Fibroblast of lung (primary cell): ENCODE measurements around the gene FAM222B. TPM values are rescaled to one million over a fixed set of nuclear protein-coding genes. Genes with fewer than 3 reads are reported as not detected.
A peak's percentile ranks its signal among the peaks of the same experiment; 100 is the strongest.

Source experiments
- DNase-seq, 2 donors: peaks; one replicate each; pipeline versions ENCODE4 v3.0.0 to v3.0.0-alpha.2; 2010; ENCODE audit warnings: low read depth in 2 of 2
- H2AFZ ChIP-seq: 2 replicates; pipeline ENCODE4 v1.5.1; 2012; ENCODE audit warnings: low read length, control low read depth, inconsistent platforms
- H3K27ac ChIP-seq: 2 replicates; pipeline ENCODE4 v1.5.1; 2011; ENCODE audit warnings: low read length, control low read depth; ENCODE audit not compliant: insufficient read depth
- H3K27me3 ChIP-seq: 2 replicates; pipeline ENCODE4 v1.5.1; 2011; ENCODE audit warnings: mild to moderate bottlenecking, low read length; ENCODE audit not compliant: control insufficient read depth, insufficient read depth
- H3K36me3 ChIP-seq: 2 replicates; pipeline ENCODE4 v1.5.1; 2011; ENCODE audit warnings: low read length; ENCODE audit not compliant: control insufficient read depth, insufficient read depth
- H3K4me1 ChIP-seq: 2 replicates; pipeline ENCODE4 v1.5.1; 2011; ENCODE audit warnings: low read length; ENCODE audit not compliant: control insufficient read depth, insufficient read depth; ENCODE audit errors: extremely low read depth
- H3K4me2 ChIP-seq: 2 replicates; pipeline ENCODE4 v1.5.1; 2011; ENCODE audit warnings: low read length, control low read depth; ENCODE audit not compliant: insufficient read depth; ENCODE audit errors: extremely low read depth
- H3K4me3 ChIP-seq, 4 experiments: fragments of 200-600 bp in 1 of 4; sonication (generic) in 1 of 4; replicated peaks in 1 of 4; 2 replicates each; pipeline ENCODE4 v1.5.1; 2011 to 2016; ENCODE audit warnings: low read length in 4 of 4, low read depth in 3 of 4, mild to moderate bottlenecking in 3 of 4, control low read depth in 2 of 4, inconsistent platforms in 1 of 4, mixed read lengths in 1 of 4; ENCODE audit not compliant: insufficient read depth in 1 of 4; ENCODE audit errors: control extremely low read depth in 1 of 4
- H3K79me2 ChIP-seq: 2 replicates; pipeline ENCODE4 v1.5.1; 2012; ENCODE audit warnings: mild to moderate bottlenecking, low read length, inconsistent platforms; ENCODE audit not compliant: control insufficient read depth, insufficient read depth
- H3K9ac ChIP-seq: 2 replicates; pipeline ENCODE4 v1.5.1; 2011; ENCODE audit warnings: mild to moderate bottlenecking, low read length, control low read depth; ENCODE audit not compliant: insufficient read depth
- H3K9me3 ChIP-seq: 2 replicates; pipeline ENCODE4 v1.5.1; 2012; ENCODE audit warnings: low read depth, low read length; ENCODE audit not compliant: control insufficient read depth, insufficient read depth
- H4K20me1 ChIP-seq: 2 replicates; pipeline ENCODE4 v1.5.1; 2011; ENCODE audit warnings: low read length; ENCODE audit not compliant: control insufficient read depth, insufficient read depth; ENCODE audit errors: extremely low read depth
- CTCF ChIP-seq, 2 donors: IDR thresholded peaks in 1 of 2; conservative IDR thresholded peaks in 1 of 2; 1 replicate in 1 of 2; 2 replicates in 1 of 2; pipeline ENCODE4 v1.5.1; 2011 to 2012; ENCODE audit warnings: low read length in 2 of 2, control low read depth in 1 of 2, inconsistent platforms in 1 of 2, low read depth in 1 of 2, mild to moderate bottlenecking in 1 of 2
- EZH2 ChIP-seq: IDR thresholded peaks from 2 replicates; pipeline ENCODE4 v1.5.1; 2012; ENCODE audit warnings: low read length, control low read depth, mild to moderate bottlenecking; ENCODE audit errors: missing control alignments
- polyA plus RNA-seq, 2 donors: library from polyadenylated mRNA; depleted of rRNA in 1 of 2; stranded (reverse) in 1 of 2; unstranded in 1 of 2; fragments of >200 nt; gene quantifications; 2 replicates each; pipeline ENCODE4 v1.2.1, GENCODE V29; 2011 to 2012; ENCODE audit warnings: missing spikeins in 1 of 2
- total RNA-seq: library from RNA; depleted of rRNA; stranded (reverse); fragments of >200 nt; gene quantifications from 2 replicates; pipeline ENCODE4 v1.2.1, GENCODE V29; 2014

Gene FAM222B
- total and polyA plus RNA-seq, 2 donors (not counting 1 experiment from before 2014, with no cell fraction given), result 2.8 to 9.0 TPM

GRCh38 chr17:28812091-28812747 is 30.4 kb downstream of the FAM222B start:
- peak overlapping the region; percentile 89 for H3K9ac ChIP-seq
- peaks cover 17% of the 10 kb centered on the region for H3K4me1 ChIP-seq
- TF ChIP-seq CTCF (conservative IDR thresholded peaks at IDR 0.05 in 1 of 2, IDR thresholded peaks at IDR 0.05 in 1 of 2; ENCODE audit: low read depth in 1 of 2, low read length in 2 of 2) (no peak), EZH2 (no peak)
- no peaks in the 10 kb centered on the region for H4K20me1 ChIP-seq
- peak overlapping the region; percentile 98 for H3K4me2 ChIP-seq
- H3K4me3 ChIP-seq, result peak overlapping the region; percentile 79 to 97 (median 88)
- no peaks in the 10 kb centered on the region for H3K36me3 ChIP-seq
- peaks cover 21% of the 10 kb centered on the region for H3K79me2 ChIP-seq
- H3K27me3 ChIP-seq, result no peaks in the 10 kb centered on the region
- no peaks in the 10 kb centered on the region for H3K9me3 ChIP-seq
- peak overlapping the region; percentile 69 for H2AFZ ChIP-seq
- H3K27ac ChIP-seq, result peak overlapping the region; percentile 98
- peak; percentile 96 to 97 for DNase-seq

- Histone ChIP-seq H3K36me3 (no peaks in the 10 kb centered on the region), H3K4me3 (peak overlapping the region; percentile 79 to 97 (median 88)), H3K9me3 (no peaks in the 10 kb centered on the region), H3K4me1 (peaks cover 17% of the 10 kb centered on the region), H3K27me3 (no peaks in the 10 kb centered on the region), H3K4me2 (peak overlapping the region; percentile 98), H3K27ac (peak overlapping the region; percentile 98), H3K9ac (peak overlapping the region; percentile 80), H2AFZ (peak overlapping the region; percentile 43), H4K20me1 (no peaks in the 10 kb centered on the region), H3K79me2 (peaks cover 21% of the 10 kb centered on the region)
- peak; percentile 21 to 30 for DNase-seq
- TF ChIP-seq EZH2 (no peak), CTCF (conservative IDR thresholded peaks at IDR 0.05 in 1 of 2, IDR thresholded peaks at IDR 0.05 in 1 of 2; ENCODE audit: low read depth in 1 of 2, low read length in 2 of 2) (no peak)
Observed at GRCh38 chr17:28811651-28812090, 30.9 kb downstream of the FAM222B start.

DNA sequence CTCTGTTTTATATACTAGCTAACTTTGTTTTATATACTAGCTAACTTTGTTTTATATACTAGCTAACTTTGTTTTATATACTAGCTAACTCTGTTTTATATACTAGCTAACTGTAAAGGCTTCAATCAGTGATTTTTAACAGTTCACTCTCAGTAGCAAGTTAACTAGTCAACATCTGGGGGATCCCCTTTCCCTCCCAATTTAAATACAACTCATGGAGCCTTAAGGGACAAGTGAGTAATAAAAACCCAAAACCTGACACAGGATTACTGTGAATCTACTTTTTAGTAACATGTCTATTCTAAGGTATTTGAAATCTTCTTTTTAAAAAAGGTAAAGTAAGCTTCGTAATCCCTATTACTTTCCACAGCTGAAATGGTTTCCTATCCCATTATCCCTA is 32.2 kb downstream of the FAM222B start:
- no peak for TF ChIP-seq CTCF (conservative IDR thresholded peaks at IDR 0.05 in 1 of 2, IDR thresholded peaks at IDR 0.05 in 1 of 2; ENCODE audit: low read depth in 1 of 2, low read length in 2 of 2)
- TF ChIP-seq EZH2, result no peak
- H3K27me3 ChIP-seq, result no peaks in the 10 kb centered on the region
- H3K9ac ChIP-seq, result no peak overlapping the region
- no peaks in the 10 kb centered on the region for H3K9me3 ChIP-seq
- H3K4me3 ChIP-seq, result no peak overlapping the region
- H3K4me2 ChIP-seq, result no peak overlapping the region
- no peaks in the 10 kb centered on the region for H4K20me1 ChIP-seq
- no peak for DNase-seq
- no peak overlapping the region for H2AFZ ChIP-seq
- no peaks in the 10 kb centered on the region for H3K36me3 ChIP-seq
- peaks cover 30% of the 10 kb centered on the region for H3K79me2 ChIP-seq
- no peak overlapping the region for H3K27ac ChIP-seq
- peaks cover 17% of the 10 kb centered on the region for H3K4me1 ChIP-seq
